Choroid plexus epithelial cell (primary cell): Measurements from ENCODE around the gene P2RX6.

ENCODE experiments used
- DNase-seq: peaks from one replicate; pipeline ENCODE4 v3.0.0-alpha.2; 2010; ENCODE audit warnings: low read depth
- H3K4me3 ChIP-seq: 2 replicates; pipeline ENCODE4 v1.5.1; 2011; ENCODE audit warnings: low read depth, mild to moderate bottlenecking, control low read depth, low read length, moderate library complexity
- CTCF ChIP-seq: conservative IDR thresholded peaks from 2 replicates; pipeline ENCODE4 v1.5.1; 2011; ENCODE audit warnings: low read depth, mild to moderate bottlenecking, control low read depth, inconsistent platforms, low read length, moderate library complexity

P2RX6 gene

GRCh38 chr22:20976291-20976877, 38.6 kb upstream of the P2RX6 start:
- no peak overlapping the region for H3K4me3 ChIP-seq
- no peak for DNase-seq
- no peak for TF ChIP-seq CTCF

GRCh38 chr22:20977019-20977418, 37.9 kb upstream of the P2RX6 start:
- no peak overlapping the region for H3K4me3 ChIP-seq
- no peak for TF ChIP-seq CTCF
- DNase-seq = no peak

- no peak overlapping the region for H3K4me3 ChIP-seq
- no peak for TF ChIP-seq CTCF
- no peak for DNase-seq
These were observed 37.3 kb upstream of the P2RX6 start for GRCh38 chr22:20977516-20978170.

GRCh38 chr22:20978419-20978818, 36.5 kb upstream of the P2RX6 start:
- no peak for DNase-seq
- no peak overlapping the region for H3K4me3 ChIP-seq
- TF ChIP-seq CTCF = no peak

GRCh38 chr22:20979243-20979809, 35.6 kb upstream of the P2RX6 start:
- peak; percentile 90 for DNase-seq
- TF ChIP-seq CTCF = no peak
- H3K4me3 ChIP-seq = peak overlapping the region; percentile 40

- H3K4me3 ChIP-seq = peak overlapping the region; percentile 40
- DNase-seq = no peak
- TF ChIP-seq CTCF = no peak
These were observed 35.0 kb upstream of the P2RX6 start for GRCh38 chr22:20979940-20980453.
